ENCODE results near the gene KCNJ15. TPM values are rescaled to one million over a fixed set of nuclear protein-coding genes. Genes with fewer than 3 reads are reported as not detected.

The KCNJ15 gene
- 0.38 and 2.1 TPM in 2 replicates for total RNA-seq

DNA sequence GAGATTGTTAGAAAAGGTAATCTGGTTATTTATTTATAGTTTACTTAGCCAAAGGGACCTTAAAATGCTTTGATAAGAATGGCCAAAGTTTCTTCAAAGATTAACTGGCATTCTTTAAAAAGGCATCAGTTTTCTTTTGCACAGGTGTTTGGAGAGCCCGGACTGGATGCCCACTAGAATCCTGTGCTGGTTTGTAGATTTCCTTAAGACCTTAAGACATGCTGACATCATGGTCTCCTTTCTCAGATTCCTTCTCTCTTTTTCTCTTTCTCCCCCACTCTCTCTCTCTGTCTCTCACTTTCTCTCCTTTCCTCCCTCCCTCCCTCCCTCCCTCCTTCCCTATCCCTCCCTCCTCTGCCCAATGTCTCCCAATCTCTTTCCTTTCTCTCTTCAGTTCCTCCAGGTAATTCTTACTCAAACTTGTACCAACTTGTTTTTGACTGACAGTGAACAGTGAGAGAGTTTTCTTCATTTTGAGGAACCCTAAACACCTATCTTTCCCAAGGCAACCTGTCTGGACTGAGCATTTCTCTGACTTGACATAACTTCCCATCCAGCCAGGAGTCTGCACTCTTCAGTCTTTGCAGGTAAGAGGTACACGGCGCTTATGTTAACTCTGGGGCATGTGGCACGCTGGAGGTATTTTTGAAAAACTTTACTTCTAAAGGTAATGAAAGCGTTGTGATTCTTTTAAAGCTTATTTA, at the start of gene KCNJ15:
TSS of gene KCNJ15 (plus strand) at position 393 of the 704 bp plus-strand sequence. CDS start 42,271 bp downstream, outside the sequence.
- Histone ChIP-seq H3K4me3 (ENCODE audit: low read depth, low read length) (peak within 1 kb of the TSS; percentile 59), H3K27me3 (ENCODE audit: control insufficient read depth, insufficient read depth, low read length) (no peaks in the 10 kb centered on the region), H3K36me3 (ENCODE audit: control insufficient read depth, insufficient read depth, low read length) (no peaks in the 10 kb centered on the region)
- FAIRE-seq (no peak), DNase-seq (ENCODE audit: low read depth) (peak; percentile 90)
- TF ChIP-seq, protein P1, sequence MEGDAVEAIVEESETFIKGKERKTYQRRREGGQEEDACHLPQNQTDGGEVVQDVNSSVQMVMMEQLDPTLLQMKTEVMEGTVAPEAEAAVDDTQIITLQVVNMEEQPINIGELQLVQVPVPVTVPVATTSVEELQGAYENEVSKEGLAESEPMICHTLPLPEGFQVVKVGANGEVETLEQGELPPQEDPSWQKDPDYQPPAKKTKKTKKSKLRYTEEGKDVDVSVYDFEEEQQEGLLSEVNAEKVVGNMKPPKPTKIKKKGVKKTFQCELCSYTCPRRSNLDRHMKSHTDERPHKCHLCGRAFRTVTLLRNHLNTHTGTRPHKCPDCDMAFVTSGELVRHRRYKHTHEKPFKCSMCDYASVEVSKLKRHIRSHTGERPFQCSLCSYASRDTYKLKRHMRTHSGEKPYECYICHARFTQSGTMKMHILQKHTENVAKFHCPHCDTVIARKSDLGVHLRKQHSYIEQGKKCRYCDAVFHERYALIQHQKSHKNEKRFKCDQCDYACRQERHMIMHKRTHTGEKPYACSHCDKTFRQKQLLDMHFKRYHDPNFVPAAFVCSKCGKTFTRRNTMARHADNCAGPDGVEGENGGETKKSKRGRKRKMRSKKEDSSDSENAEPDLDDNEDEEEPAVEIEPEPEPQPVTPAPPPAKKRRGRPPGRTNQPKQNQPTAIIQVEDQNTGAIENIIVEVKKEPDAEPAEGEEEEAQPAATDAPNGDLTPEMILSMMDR (IDR thresholded peaks at IDR 0.05; ENCODE audit: insufficient read depth, low read length, severe bottlenecking), result no peak

DNA sequence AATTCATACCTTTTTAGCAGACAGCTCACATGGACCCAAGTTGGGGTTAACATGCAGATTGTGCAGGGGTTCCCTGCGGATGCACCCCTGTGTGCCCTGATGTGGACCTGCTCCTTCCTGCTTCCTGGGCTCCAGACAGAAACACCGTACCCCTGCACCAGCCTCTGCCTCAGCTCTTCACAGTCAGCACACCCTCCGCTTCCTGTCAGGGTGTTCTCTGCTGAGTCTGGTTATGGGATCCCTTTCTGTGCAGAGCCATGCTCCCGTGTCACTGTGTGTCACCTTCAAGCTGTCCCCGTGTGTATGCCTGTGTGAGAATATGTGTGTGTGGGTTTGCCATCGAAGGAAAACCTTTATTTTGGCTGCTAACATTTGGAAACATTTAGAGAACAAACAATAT, 48.7 kb upstream of the KCNJ15 start:
- DNase-seq (ENCODE audit: low read depth) (no peak), FAIRE-seq (no peak)
- Histone ChIP-seq H3K4me3 (ENCODE audit: low read depth, low read length) (no peak overlapping the region), H3K36me3 (ENCODE audit: control insufficient read depth, insufficient read depth, low read length) (no peaks in the 10 kb centered on the region), H3K27me3 (ENCODE audit: control insufficient read depth, insufficient read depth, low read length) (peaks cover 4% of the 10 kb centered on the region)
- TF ChIP-seq, protein P1 (IDR thresholded peaks at IDR 0.05; ENCODE audit: insufficient read depth, low read length, severe bottlenecking), result no peak

DNA sequence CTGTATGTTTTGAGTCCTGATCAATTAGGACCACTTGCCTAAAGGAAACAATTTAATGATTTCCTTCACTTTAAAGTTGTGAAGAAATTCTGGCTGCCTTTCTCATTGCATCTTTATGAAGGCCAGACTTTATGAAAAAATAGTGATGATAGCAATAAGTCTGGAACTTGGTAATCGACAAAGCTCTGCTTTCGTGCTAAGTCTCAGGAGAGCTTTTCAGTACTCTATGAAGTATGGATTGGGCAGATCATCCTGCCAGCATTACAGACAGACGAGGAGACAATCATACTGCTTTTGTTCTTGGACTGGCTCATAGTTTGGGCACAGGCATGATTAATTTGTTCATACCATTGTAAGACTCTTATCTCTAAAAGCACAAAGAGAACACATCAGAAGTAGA, 45.5 kb upstream of the KCNJ15 start:
- FAIRE-seq (no peak), DNase-seq (ENCODE audit: low read depth) (no peak)
- Histone ChIP-seq H3K27me3 (ENCODE audit: control insufficient read depth, insufficient read depth, low read length) (peaks cover 2% of the 10 kb centered on the region), H3K36me3 (ENCODE audit: control insufficient read depth, insufficient read depth, low read length) (no peaks in the 10 kb centered on the region), H3K4me3 (ENCODE audit: low read depth, low read length) (no peak overlapping the region)
- TF ChIP-seq, protein P1 (IDR thresholded peaks at IDR 0.05; ENCODE audit: insufficient read depth, low read length, severe bottlenecking), result no peak

DNA sequence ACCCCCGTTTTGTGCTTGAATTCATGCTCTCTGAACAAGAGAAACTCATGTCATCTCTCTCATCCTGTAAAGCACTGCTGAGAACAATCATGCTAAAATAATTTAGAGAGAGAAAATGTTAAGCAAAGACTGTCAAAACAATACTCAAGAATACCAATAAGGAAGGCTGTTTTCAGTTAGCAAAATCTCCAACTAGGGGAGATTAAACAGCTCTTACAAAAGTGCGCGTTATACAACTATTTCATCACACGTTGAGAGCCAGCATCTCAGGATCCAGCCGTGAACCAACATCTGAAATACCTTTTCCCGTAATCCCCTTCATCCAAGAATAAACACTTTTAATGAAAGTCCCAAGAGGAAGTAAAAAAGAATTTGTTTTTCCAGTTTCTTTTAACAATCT, 44.1 kb upstream of the KCNJ15 start:
- H3K27me3 ChIP-seq (ENCODE audit: control insufficient read depth, insufficient read depth, low read length), result no peaks in the 10 kb centered on the region
- H3K4me3 ChIP-seq (ENCODE audit: low read depth, low read length), result no peak overlapping the region
- H3K36me3 ChIP-seq (ENCODE audit: control insufficient read depth, insufficient read depth, low read length), result no peaks in the 10 kb centered on the region
- TF ChIP-seq, protein P1 (IDR thresholded peaks at IDR 0.05; ENCODE audit: insufficient read depth, low read length, severe bottlenecking), result no peak
- FAIRE-seq (no peak), DNase-seq (ENCODE audit: low read depth) (no peak)

DNA sequence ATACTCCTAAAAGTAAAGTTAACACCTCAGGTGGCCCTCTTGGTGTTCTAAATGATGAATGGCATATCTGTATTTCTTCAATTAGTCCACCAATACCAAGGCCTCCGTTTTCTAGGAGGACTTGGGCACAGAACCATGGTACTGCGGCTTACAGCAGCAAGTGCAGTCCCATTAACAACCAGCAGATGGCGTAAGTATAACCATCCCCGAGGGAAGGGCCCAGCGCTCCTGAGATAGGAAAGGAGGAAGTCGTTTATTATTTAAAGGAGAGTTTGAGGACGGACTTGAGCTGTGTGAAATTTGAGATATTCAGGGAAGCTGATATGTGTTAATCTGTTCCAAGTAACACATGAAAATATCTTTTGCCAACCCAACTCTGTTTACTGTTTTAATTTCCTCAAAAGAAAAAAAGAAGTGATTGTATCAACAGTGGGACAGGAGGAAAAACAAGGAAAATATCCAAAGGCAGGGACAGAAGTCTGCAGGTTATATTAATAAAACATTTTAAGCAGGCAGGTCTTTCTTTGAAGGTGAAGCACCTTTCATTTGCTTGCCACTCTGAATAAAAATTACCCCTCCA, 37.7 kb upstream of the KCNJ15 start:
- Histone ChIP-seq H3K36me3 (ENCODE audit: control insufficient read depth, insufficient read depth, low read length) (no peaks in the 10 kb centered on the region), H3K4me3 (ENCODE audit: low read depth, low read length) (no peak overlapping the region), H3K27me3 (ENCODE audit: control insufficient read depth, insufficient read depth, low read length) (no peaks in the 10 kb centered on the region)
- FAIRE-seq (no peak), DNase-seq (ENCODE audit: low read depth) (peak; percentile 69)
- TF ChIP-seq, protein P1 (IDR thresholded peaks at IDR 0.05; ENCODE audit: insufficient read depth, low read length, severe bottlenecking), result peak; percentile 79

Measured in bronchial epithelial cell (primary cell).